ENCODE measurements around the gene ANKRD23. TPM values are rescaled to one million over a fixed set of nuclear protein-coding genes. Genes with fewer than 3 reads are reported as not detected.

The ANKRD23 gene
- total RNA-seq, 1 experiment from 2014 or later: 8.9 TPM

DNA sequence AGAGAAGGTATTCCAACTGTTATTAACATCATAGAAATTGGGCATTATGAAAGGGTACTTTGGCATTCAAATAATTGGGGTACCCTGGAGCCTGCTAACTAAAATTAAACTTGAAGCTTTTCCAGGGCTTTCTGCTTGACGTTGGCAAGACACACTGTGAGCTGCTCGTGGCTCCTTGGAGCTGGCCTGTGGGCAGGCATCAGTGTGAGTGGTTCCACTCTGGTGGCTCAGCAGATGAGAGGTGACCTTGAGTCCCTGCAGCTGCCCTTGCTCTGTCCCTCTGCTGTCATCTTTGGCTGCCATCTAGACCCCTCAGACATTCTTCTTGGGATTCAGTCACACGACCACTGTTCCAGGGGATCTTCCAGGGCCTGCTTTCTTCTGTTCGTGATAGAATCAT lies 21.0 kb downstream of the ANKRD23 start:
- no TSS peak for BruUV-seq (replicated peaks)
- CTCF ChIA-PET: no interaction called here
- no peak overlapping the region for H3K4me2 ChIP-seq
- H3K27me3 ChIP-seq (ENCODE audit: insufficient read depth, low read depth): no peaks in the 10 kb centered on the region
- H3K4me3 ChIP-seq: no peak overlapping the region
- no peaks in the 10 kb centered on the region for H3K9me3 ChIP-seq (ENCODE audit: insufficient read depth, low read depth)
- H3K4me1 ChIP-seq (replicated peaks; ENCODE audit: insufficient read depth): peaks cover 24% of the 10 kb centered on the region
- peaks cover 47% of the 10 kb centered on the region for H3K79me2 ChIP-seq (ENCODE audit: low read depth)
- H3F3A ChIP-seq (ENCODE audit: insufficient read depth, low read depth): 0 out of 2 replicates have a peak, but pooled peaks cover 10% of the 10 kb centered on the region
- H4K20me1 ChIP-seq (ENCODE audit: insufficient read depth): peaks cover 25% of the 10 kb centered on the region
- intact Hi-C loops (cut with micrococcal nuclease; ENCODE audit: unreplicated experiment): no loop called here
- POLR2A ChIA-PET (ENCODE audit: unreplicated experiment): no interaction called here
- no peak overlapping the region for H2AFZ ChIP-seq
- H3K36me3 ChIP-seq (ENCODE audit: low read depth): 0 out of 2 replicates have a peak, but pooled peaks cover 9% of the 10 kb centered on the region
- no peaks in the 10 kb centered on the region for H3K9me2 ChIP-seq (ENCODE audit: insufficient read depth)
- no peak for DNase-seq
- no peak overlapping the region for H3K27ac ChIP-seq
- TF ChIP-seq, protein P1, sequence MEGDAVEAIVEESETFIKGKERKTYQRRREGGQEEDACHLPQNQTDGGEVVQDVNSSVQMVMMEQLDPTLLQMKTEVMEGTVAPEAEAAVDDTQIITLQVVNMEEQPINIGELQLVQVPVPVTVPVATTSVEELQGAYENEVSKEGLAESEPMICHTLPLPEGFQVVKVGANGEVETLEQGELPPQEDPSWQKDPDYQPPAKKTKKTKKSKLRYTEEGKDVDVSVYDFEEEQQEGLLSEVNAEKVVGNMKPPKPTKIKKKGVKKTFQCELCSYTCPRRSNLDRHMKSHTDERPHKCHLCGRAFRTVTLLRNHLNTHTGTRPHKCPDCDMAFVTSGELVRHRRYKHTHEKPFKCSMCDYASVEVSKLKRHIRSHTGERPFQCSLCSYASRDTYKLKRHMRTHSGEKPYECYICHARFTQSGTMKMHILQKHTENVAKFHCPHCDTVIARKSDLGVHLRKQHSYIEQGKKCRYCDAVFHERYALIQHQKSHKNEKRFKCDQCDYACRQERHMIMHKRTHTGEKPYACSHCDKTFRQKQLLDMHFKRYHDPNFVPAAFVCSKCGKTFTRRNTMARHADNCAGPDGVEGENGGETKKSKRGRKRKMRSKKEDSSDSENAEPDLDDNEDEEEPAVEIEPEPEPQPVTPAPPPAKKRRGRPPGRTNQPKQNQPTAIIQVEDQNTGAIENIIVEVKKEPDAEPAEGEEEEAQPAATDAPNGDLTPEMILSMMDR (conservative IDR thresholded peaks at IDR 0.05): no peak
- no peak for TF ChIP-seq EZH2 (IDR thresholded peaks at IDR 0.05; ENCODE audit: low read depth)

- no peak overlapping the region for H3K4me2 ChIP-seq
- 0 out of 2 replicates have a peak, but pooled peaks cover 9% of the 10 kb centered on the region for H3K36me3 ChIP-seq (ENCODE audit: low read depth)
- H2AFZ ChIP-seq: no peak overlapping the region
- H3K4me3 ChIP-seq: no peak overlapping the region
- H3F3A ChIP-seq (ENCODE audit: insufficient read depth, low read depth): 0 out of 2 replicates have a peak, but pooled peaks cover 10% of the 10 kb centered on the region
- TF ChIP-seq, protein P1 (conservative IDR thresholded peaks at IDR 0.05): no peak
- TF ChIP-seq EZH2 (IDR thresholded peaks at IDR 0.05; ENCODE audit: low read depth): no peak
- intact Hi-C loops (cut with micrococcal nuclease; ENCODE audit: unreplicated experiment): no loop called here
- no peaks in the 10 kb centered on the region for H3K9me3 ChIP-seq (ENCODE audit: insufficient read depth, low read depth)
- no peaks in the 10 kb centered on the region for H3K27me3 ChIP-seq (ENCODE audit: insufficient read depth, low read depth)
- no peak overlapping the region for H3K27ac ChIP-seq
- CTCF ChIA-PET: no interaction called here
- H4K20me1 ChIP-seq (ENCODE audit: insufficient read depth): peaks cover 29% of the 10 kb centered on the region
- BruUV-seq (replicated peaks): no TSS peak
- peaks cover 55% of the 10 kb centered on the region for H3K79me2 ChIP-seq (ENCODE audit: low read depth)
- POLR2A ChIA-PET (ENCODE audit: unreplicated experiment): interaction anchor here (0.6 kb wide), 1 partner anchor 520 kb away, joined by 3 read pairs; no protein-coding TSS in a partner anchor
- H3K4me1 ChIP-seq (replicated peaks; ENCODE audit: insufficient read depth): peaks cover 30% of the 10 kb centered on the region
- DNase-seq: no peak
- H3K9me2 ChIP-seq (ENCODE audit: insufficient read depth): no peaks in the 10 kb centered on the region
Observed at GRCh38 chr2:96821113-96821675, 22.6 kb downstream of the ANKRD23 start.

GRCh38 chr2:96819876-96820511 lies 23.8 kb downstream of the ANKRD23 start:
- H3K27me3 ChIP-seq (ENCODE audit: insufficient read depth, low read depth): no peaks in the 10 kb centered on the region
- peaks cover 33% of the 10 kb centered on the region for H3K4me1 ChIP-seq (replicated peaks; ENCODE audit: insufficient read depth)
- TF ChIP-seq EZH2 (IDR thresholded peaks at IDR 0.05; ENCODE audit: low read depth): no peak
- TF ChIP-seq, protein P1 (conservative IDR thresholded peaks at IDR 0.05): no peak
- no peaks in the 10 kb centered on the region for H3K9me3 ChIP-seq (ENCODE audit: insufficient read depth, low read depth)
- no peak for DNase-seq
- no TSS peak for BruUV-seq (replicated peaks)
- no peak overlapping the region for H3K27ac ChIP-seq
- H3K79me2 ChIP-seq (ENCODE audit: low read depth): peaks cover 55% of the 10 kb centered on the region
- intact Hi-C loops (cut with micrococcal nuclease; ENCODE audit: unreplicated experiment): loop anchor here (5.0 kb wide), 2 partner anchors 268 to 288 kb away; no protein-coding TSS in a partner anchor
- peaks cover 28% of the 10 kb centered on the region for H4K20me1 ChIP-seq (ENCODE audit: insufficient read depth)
- H3K4me2 ChIP-seq: no peak overlapping the region
- 0 out of 2 replicates have a peak, but pooled peaks cover 9% of the 10 kb centered on the region for H3K36me3 ChIP-seq (ENCODE audit: low read depth)
- H3K4me3 ChIP-seq: no peak overlapping the region
- ChIA-PET POLR2A (ENCODE audit: unreplicated experiment) (interaction anchor here (0.7 kb wide), 1 partner anchor 222 kb away, joined by 4 read pairs; no protein-coding TSS in a partner anchor), CTCF (no interaction called here)
- no peak overlapping the region for H2AFZ ChIP-seq
- peaks cover 18% of the 10 kb centered on the region for H3F3A ChIP-seq (ENCODE audit: insufficient read depth, low read depth)
- no peaks in the 10 kb centered on the region for H3K9me2 ChIP-seq (ENCODE audit: insufficient read depth)
